GM18511 (cell line): ENCODE measurements around the gene B3GALT4.

Experiments
- ATAC-seq: cut with Tn5 transposase; IDR thresholded peaks from one replicate; pipeline ENCODE4 v1.9.1; 2021; ENCODE audit warnings: mild to moderate bottlenecking, moderate library complexity; ENCODE audit not compliant: unreplicated experiment

Gene B3GALT4

DNA sequence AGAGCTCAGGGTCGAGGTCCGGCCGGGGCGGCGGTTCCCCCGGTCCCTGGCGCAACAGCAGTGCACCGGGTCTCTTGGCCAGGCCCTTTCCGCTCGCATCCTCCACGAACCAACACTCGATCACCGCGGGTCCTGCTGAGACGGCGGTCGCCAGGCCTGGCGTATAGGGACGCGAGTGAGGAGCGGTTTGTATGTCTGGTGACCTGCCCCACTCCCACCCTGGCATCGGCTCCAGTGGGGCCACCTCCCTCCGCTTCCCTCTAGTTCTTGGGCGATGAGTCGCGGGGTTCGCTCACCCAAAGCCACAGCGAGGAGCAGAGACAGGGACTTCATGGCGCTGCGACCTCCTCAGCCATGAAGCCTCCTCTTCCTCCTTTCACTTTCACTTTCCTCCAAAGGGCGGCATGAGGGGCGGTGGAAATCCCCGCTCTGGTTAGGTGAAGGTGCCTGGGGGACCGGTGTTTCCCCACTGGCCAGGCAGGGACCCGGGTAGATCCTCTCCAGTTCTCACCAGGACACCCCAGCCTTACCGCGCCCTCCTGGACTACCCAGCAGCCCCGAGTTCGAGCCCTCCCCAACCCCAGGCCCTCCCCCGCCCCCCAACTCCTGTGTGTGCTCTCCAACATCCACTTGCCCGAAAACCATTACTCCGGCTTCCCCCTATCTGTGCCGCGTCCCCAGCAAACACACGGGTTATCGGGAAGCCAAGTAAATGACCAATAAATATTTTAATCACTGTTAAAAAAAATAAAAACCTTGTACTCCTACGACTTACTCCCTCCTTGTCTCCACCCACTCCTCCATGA, 37.0 kb downstream of the B3GALT4 start, which contains the start of gene TAPBP:
TAPBP (minus strand) TSS at position 370 of the 806 bp plus-strand sequence; CDS start at position 333, 37 bp downstream.
- ATAC-seq = no peak

DNA sequence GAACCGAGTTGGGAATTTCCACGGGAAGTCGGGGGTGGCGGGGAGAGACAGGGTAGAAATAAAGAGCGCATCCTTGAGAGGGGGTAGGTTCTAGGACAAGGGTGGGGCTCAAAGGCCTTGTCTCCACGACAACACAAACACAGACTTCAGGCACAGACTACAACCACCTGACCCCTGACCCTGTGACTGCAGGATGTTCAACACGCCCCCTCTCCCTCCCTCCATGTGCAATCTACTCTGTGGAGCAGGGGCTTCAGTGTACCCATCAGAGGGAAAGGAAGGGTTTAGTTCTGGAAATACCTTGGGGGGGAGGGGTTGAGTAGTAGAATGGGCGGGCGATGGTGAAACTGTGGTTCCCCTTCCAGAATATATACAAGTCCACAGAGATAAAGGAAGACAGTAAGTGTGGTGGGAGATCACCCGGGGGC, 37.6 kb downstream of the B3GALT4 start:
- no peak for ATAC-seq

DNA sequence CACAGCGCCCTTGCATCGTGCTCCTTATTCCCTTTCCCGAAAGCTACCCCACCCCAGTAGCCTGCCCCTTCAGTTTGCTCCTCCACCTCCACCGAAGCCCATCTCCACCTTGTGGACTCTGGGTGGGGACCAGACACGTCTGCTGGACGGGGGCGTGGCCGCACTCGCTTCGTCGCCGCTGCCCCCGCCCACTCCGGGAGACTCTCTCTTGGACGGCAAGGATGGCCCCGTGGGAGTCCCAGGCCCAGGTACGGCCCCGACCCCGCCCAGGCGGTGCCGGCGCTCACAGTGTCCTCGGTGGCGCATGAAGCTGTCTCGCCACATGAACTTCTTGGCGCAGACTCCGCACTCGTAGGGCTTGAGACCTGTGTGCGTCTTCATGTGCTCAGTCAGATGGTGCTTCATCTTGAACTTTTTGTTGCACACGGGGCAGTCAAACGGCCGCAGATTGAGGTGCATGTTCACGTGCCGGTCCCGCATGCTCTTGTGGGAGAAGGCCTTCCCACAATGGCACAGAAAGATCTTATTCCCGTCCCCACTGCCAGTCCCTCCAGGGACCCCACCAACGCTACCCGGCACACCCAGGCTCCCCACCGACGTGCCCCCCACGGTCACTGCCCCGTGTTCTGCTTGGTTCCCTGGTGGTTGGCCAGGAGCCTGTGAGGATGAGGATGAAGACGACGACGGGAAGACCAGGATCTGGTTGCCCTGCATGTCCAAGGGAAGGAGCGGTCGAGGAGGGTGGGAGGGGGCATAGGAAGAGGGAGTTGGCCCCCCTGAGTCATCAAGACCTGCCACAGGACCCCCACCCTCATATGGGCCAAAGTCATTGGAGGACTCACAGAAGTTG, 38.2 kb downstream of the B3GALT4 start:
- ATAC-seq = no peak

DNA sequence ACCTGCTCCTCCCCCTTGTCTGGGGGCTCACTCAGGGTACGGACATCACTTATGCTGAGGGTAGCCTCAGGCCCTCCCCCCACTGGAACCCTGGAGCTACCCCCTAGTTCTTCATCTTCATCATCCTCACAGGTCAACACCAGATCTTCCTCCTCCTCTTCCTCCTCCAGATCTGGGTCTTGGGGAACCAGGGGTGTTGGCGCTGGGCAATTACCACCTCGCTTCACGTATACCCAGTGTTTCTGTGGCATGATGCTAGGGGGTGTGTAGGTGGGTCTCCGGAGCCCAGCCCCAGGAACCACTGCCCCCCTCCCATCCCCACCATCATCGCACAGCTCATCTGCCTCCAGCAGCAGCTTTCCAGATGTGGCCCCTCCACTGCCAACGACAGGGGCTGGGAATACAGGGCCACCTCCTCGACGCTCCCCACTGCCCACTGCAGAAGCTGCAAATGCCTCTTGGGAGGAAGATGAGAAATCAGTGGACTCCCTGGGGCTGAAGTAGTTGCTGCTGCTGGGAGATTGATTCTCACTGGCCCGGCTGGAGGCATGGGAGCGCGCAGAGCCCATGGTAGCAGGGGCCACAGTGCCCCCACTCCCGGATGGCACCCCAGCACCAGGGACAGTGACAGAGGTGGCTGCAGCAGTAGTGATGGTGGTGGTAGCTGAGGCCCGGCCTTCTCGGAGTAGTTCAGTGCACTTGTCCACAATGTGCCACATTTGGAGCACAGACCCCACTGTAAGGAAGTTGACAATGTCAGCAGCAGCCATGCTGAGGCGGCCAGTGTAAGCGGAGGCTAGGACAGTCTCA, 39.1 kb downstream of the B3GALT4 start:
- no peak for ATAC-seq

DNA sequence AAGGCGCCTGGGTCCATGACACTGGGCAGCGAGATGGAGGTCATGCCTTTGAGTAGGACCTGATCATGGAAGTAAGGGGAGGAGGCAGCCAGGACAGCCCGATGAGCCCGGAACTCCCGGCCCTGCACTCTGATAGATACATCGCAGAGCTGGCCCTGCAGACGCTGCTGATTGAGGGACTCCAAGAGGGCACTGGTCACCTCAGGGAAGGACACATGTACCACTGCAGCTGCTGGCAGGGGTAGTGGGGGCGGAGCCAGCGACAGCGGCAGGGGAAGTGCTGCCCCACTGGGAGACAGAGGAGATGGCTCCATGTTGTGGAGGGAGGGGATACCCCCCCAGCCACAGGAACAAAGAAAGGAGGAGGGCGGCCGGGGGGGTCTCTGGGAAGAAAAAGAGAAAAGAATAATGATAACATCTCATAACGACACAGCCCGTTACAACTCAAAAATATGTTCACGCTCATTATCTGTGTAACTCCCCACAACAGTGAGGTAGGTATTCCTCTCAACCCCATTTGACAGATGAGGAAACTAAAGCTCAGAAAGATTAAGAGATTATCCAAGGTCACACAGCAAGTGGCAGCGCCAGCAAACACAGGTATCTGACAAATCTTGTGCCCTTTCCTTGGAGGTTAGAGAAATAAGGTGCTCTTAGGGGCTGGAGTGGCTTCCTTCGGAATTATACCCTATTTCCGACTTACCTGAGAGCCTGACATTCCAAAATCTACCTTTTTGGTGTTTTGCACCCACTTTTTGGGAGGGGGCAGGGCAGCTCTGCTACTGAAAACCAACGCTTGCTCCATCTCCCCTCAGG, 39.9 kb downstream of the B3GALT4 start:
- no peak for ATAC-seq

DNA sequence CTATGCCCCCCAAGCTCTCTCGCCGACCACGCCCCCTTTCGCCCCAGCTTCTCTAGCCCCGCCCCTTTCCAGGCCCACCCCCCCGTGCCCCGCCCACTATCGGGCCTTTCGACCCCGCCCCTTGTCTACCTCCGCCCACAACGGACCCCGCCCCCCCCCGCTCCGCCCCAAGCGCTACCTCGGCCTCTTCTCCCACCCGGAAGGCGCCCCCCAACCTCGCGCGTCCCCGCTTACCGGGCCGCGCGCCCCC, 40.4 kb downstream of the B3GALT4 start:
- no peak for ATAC-seq

DNA sequence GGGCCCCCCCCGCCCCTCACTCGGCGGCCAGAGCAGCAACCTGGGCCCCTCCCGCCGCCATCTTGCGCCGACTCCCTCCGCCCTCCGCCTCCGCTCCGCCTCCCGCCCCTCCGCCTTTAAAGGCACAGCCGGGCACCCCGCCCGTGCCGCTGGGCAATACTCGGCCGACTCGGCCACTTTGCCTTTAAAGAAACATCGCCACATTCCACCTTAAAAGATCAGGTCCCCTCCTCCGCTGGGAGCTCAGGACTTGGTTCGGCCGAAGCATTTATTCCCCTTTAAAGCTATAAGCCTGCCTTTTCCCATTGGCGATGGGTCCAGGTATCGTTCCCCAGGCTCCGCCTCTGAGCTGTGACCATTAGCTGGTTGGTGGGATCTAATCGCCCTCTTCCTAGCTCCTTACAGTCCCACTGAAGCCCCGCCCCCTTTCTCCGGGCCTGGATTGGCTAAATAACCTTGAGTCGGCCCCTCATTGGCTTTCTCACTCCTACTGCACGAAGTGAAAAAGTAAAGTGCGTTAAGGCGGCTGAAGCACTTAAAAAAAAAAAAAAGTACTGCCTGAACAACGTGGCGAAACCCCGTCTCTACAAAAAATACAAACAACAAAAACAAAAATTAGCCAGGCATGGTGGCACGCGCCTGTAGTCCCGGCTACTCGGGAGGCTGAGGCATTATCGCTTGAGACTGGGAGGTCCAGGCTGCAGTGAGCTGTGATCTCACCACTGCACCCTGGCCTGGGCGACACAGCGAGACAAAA, 40.9 kb downstream of the B3GALT4 start, which contains the start of gene ZBTB22:
ZBTB22 (minus strand) TSS at position 76 of the 757 bp plus-strand sequence. CDS start 828 bp downstream, outside the sequence.
- ATAC-seq = peak; percentile 54

DNA sequence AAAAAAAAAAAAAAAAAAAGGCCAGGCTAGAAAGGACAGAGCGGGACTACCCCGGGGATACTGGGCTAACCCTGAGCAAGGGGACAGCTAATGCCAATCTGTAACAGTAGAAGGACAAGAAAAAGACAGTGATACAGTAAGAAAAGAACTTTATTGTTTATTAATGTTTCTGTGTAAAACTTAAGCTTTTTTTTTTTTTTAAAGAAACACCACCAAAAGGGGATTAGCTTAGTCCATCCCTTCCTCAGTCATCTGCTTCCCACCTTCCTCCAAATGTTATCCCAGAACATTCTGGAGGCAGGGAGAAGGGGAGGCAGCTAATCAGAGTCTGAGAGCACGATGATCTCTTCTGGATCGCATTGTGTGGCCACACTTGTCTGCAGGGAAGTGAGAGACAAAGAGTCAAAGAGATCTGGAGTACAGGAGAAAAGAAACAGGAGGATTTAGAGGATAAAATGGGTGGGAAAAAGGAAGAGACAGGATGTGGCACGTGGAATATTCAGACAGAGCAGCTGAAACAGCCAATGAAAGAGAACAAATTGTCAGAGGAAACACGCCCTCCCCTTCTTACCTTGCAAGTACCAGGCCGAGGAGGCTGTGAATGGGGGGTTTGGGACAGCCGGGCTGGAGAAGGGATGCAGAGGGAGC, 41.6 kb downstream of the B3GALT4 start:
- no peak for ATAC-seq

DNA sequence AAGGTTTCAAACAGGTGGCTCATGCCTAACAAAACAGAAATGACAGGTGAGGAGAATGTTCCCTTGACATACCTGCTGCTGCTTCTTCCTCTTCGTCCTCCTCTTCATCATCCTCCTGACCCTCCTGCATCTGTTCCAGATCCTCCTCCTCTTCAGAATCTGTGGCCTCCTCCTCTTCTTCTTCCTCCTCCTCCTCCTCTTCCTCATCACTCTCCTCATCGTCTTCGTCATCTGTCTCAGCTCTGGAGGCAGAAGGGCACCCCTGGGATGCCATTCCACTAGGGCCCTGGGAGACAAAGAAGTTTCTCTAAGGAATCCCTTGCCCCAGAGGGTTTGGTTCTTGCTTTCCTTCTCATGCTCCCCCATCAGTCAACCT, 43.0 kb downstream of the B3GALT4 start:
- ATAC-seq = no peak

DNA sequence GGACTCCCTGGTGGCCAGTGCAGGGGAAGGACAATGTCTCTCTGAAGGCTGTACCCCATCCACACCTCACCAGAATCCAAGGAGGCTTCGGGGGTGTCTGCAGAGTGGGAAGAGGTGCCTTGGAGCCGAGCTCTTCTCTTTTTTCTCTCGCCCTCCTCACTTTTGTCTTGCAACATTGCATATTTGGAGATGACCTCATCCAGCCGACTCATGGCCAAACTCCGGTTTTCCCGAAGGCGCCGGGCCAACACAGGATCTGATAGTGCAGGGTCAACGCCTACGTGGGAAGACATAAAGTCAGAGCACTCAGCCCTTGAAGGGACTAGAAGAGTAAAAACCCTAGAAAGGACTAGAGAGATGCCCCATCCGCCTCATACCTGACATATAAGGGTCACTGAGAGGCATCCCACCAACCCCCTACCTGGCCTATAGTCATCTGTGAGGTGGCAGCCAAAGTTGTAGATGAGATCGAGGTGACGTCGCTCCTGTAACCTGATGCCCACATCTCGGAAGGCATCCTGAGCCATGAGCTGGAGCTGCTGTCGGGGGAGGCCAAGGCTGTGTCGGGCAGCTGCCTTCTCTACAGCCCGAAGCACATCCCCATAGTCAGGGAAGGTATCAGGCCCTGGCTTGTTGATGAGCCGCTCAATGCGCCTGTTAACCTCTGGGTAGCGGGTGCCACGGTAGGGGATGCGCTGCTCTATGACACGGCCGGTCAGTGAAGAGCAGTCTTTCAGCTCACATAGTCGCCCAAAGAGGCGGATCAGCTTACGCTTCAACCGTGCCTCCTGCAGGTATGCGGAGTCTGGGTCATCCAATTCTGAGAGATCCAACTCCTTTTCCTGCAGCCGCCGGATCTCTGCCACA, 43.6 kb downstream of the B3GALT4 start:
- ATAC-seq = no peak

DNA sequence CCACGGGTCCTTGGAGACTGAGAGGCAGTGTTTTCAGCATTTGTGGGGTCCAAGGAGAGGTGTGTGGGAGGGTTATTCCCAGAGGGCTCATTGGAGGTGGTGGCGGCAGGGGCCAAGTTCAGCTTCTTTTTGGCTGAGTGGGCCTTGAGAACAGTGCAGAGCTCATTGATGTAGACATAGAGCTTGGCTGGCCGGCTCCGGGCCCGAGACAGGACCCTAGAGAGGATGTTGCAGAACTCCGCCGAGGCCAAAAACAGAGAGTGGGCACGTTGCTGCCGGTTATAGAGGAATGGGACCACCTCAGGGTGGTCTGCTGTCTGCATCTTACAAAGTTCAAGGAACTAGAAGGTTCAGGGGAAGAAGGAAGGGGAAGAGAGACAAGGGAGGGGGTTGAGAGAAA, 44.3 kb downstream of the B3GALT4 start:
- no peak for ATAC-seq

DNA sequence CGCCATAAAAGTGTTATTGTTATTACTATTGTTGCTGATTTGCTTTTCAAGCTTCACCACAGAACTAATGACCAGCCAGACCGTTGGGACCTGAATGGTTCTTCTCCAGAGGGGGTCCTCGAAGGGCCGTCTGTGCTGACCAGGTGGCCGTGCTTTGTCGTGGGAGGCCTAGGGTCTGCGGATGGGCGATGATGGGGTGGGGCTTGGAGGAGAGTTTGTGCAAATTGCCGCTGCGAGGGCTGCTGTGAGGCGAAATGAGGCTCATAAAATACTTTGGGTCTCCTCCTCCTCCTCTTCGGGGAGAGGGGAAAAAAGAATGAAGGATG, 46.7 kb downstream of the B3GALT4 start:
- ATAC-seq = no peak

DNA sequence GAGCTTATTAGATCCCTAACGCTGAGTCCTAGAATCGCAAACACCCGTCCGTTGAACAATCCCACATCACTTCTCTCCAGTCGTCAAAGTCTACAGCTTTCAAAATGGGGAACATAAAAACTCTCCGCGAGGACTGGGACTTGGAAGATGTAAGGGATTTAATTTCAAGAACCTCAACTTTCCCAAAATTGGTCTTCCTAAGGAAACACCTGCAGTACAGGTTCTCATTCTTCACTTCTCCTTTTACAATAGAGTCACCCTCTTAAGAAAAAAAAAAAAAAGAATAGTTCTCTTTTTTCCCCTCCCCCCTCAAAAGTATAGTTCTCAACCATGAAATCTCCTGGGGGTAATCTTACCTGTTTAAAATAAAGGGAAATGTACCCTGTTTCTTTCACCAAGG, 47.2 kb downstream of the B3GALT4 start:
- ATAC-seq = no peak
